ENCODE data around the gene KIAA1191.

KIAA1191 gene

DNA sequence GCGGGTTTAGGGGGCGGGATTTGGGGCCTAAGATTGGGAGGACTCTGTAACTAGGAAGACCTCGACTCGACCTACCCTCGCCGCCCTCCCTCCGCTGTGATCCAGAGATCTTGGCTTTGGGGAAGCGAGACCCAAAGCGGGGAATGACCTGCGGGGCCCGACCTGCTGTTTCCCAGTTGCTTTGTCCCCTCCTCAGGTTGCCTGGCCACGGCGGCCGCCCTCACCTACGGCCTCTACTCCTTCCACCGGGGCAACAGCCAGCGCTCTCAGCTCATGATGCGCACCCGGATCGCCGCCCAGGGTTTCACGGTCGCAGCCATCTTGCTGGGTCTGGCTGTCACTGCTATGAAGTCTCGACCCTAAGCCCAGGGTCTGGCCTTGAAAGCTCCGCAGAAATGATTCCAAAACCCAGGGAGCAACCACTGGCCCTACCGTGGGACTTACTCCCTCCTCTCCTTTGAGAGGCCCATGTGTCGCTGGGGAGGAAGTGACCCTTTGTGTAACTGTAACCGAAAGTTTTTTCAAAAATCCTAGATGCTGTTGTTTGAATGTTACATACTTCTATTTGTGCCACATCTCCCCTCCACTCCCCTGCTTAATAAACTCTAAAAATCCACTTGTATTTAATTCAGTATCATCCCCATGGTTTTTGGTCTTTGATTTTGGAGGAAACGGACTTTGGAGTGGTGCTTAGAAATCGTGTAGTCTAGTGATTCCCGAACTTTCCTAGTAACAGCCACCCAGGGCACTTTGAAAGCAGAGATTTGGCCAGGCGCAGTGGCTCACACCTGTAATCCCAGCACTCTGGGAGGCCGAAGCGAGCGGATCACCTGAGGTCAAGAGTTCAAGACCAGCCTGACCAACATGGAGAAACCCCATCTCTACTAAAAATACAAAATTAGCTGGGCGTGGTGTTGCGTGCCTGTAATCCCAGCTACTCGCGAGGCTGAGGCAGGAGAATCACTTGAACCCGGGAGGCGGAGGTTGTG lies 27.9 kb upstream of the KIAA1191 start:
- peak overlapping the region; percentile 99 for H3K4me3 ChIP-seq (ENCODE audit: low read depth, low read length)

DNA sequence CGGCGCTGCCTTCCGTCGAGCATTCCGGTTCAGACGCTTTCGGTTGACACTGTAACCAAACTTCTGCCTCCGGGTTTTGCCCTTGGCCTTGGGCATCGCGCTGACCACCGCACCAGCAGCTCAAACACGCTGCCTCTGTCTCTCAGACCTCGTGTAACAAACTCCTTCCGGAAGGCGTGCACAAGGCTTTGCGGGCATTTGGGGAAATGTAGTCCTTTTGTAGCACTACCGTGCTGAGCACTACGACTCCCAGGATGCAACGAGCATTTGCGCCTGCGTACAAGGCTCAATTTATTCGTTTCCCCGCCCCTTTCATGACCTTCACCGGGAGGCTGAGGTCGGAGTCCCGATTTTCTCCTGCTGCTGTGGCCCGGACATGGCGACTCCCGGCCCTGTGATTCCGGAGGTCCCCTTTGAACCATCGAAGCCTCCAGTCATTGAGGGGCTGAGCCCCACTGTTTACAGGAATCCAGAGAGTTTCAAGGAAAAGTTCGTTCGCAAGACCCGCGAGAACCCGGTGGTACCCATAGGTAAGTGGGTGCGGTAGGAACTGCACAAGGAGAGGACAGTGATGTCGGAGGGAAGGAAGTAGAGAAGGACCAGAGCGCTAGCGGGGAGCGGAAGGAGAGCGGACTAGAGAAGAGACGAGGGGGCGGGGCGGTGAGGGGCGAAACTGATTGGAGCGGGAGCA lies 27.0 kb upstream of the KIAA1191 start, which contains the start of the genes HIGD2A and NOP16:
HIGD2A (plus strand) TSS at position 308 of the 691 bp plus-strand sequence; CDS start at position 377, 69 bp downstream.
NOP16 (minus strand) TSS at position 155 of the 691 bp plus-strand sequence; CDS start at position 96, 59 bp downstream.
- H3K4me3 ChIP-seq (ENCODE audit: low read depth, low read length), result peak within 1 kb of the TSS; percentile 99

DNA sequence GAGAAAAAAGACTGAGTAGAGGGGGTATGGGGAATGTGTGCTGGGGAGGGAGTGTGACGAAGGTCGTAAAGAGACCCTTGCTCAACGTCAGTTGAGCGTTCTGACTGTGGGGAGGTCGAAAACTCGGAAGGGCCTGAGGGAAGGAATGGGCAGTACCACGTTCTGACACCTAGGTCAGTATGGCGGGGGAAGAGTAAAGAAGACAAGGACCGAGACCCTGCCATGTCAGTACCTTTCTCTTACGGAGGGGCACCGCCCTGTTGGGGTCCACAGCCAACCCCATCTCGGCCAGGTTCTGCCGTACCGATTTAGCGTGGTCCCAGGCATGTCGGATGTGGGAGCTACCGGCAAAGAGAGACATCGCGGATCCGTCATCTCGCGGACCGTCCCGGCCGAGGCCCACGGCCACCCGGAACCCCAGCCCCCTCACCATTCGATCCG lies 26.5 kb upstream of the KIAA1191 start:
- peak overlapping the region; percentile 99 for H3K4me3 ChIP-seq (ENCODE audit: low read depth, low read length)

DNA sequence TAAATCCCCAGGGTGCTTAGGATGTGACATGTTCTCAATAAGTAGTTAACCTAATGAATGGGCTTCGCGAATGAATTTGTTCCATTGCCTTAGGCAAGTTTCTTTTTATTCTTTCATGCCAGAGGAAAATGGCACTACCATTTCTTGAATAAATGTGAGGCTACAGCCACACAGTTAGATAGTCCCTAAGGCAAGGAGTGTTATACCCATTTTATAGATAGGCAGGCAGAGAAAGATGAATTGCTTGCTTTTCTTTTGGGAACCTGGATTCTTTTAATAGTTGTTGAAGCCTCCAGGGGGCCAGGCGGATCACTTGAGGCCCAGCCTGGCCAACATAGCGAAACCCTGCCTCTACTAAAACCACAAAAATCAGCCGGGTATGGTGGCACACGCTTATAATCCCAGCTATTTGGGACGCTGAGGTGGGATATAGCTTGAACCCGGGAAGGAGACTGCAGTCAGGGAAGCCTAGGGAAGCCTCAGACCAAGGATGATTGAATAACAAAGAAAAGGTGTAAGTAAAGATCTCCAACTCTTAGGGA lies 25.9 kb upstream of the KIAA1191 start:
- peak overlapping the region; percentile 99 for H3K4me3 ChIP-seq (ENCODE audit: low read depth, low read length)

DNA sequence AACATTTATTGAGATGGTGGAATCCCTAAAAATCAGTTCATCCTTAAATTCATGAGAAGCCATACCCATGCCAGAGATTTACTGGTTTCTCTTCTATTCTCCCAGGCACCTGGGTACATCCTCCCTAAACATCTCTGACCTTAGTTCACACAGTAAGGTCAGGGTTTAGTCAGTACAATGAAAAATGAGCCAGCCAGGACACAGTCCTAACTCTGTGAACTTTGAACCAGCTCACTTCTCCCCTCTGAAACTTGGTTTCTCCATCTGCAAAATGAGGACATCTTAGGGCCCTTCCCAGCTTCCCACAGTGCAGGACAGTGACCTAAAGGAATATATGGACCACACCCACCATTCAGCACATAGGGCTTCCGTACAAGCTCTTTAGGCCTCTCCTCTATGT lies 24.9 kb upstream of the KIAA1191 start:
- no peak overlapping the region for H3K4me3 ChIP-seq (ENCODE audit: low read depth, low read length)

DNA sequence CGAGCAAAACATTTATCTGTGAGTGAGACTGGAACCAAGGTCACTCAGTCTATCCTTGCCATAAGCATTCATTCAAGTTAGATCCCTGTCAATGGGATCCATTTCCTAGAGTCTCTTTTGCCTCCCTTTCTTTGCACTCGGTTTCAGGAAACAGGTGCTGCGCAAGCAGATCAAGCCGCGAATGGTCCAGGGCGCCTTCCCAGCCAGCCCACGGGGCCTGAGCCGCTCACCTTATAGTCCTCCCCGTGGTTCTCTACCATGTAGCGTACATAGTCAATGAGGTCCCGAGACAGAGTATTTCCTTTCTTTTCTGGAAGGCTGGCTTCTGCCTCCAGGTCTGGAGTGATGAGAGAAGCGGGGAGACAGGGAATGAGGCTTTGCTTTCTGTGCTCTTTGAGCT lies 23.4 kb upstream of the KIAA1191 start:
- H3K4me3 ChIP-seq (ENCODE audit: low read depth, low read length), result no peak overlapping the region

DNA sequence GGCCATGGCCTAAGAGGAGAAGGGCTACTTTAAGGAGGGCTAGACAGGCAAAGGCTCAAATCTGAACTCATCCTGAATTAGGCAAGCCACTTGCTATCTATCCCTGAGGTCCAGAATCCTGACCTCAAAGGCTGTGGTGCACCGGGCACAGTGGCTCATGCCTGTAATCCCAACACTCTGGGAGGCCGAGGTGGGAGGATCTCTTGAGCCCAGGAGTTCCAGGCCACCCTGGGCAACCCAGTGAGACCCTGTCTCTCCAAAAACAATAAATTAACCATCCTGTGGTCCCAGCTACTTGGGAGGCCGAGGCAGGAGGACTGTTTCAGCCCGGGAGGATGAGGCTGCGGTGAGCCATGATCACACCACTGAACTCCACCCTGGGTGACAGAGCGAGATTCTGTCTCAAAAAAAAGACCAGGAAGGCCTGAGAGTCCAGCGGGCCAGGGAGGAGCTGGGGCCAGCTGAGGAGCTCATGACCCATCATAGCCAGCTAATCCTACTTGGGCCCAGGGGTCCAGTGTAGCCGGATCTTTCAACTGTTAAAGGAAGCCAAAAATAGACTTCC lies 22.9 kb upstream of the KIAA1191 start:
- H3K4me3 ChIP-seq (ENCODE audit: low read depth, low read length), result no peak overlapping the region

DNA sequence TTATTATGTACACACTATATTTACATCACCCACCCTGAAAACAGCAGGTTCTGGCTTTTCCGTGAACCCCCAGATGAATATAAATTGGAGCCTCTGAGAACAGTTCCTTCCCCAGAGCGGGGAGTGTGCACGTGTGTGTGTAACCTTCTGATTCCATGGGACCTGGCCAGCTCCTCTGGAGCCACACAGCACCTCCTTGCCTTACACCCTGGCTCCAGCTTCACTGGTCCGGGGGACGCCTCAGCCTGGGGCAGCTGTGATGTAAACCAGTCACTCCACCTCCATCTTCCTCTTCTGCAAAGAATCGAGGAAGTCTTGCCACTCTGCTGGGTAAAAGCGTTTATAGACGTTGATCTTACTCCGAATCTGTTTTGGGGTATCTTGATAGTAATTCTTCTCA lies 22.4 kb upstream of the KIAA1191 start:
- H3K4me3 ChIP-seq (ENCODE audit: low read depth, low read length), result no peak overlapping the region

DNA sequence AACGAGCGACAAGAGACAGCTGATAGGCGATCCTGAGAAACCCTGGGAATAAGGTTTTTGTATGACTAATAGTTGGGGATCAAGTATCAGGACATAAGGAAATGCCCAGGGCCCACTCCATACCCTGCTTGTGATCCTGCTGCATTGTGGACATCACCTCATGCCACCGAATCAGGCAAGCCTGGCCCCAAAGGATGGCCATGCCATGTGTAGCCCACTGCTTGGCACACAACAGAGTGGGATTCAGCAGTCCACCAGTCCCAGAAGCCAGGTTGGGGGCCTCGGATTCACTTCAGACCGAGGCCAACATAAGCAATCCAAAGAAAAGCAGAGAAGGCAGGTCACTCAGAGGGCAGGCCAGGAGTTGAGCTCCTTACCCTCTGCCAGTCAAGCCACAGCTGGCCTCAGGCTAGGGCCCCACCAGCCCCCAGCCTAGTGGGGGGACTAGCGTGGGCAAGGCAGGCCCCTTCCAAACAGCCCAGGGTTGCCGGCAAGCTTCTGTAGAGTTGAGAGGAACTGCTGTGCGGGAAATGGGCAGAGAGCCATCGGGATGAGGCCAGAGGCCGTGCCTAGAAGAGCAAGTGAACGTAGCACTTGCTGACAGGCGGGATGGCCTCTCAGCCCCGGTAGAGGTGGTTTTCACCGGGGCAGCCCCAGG lies 21.8 kb upstream of the KIAA1191 start:
- H3K4me3 ChIP-seq (ENCODE audit: low read depth, low read length), result no peak overlapping the region

DNA sequence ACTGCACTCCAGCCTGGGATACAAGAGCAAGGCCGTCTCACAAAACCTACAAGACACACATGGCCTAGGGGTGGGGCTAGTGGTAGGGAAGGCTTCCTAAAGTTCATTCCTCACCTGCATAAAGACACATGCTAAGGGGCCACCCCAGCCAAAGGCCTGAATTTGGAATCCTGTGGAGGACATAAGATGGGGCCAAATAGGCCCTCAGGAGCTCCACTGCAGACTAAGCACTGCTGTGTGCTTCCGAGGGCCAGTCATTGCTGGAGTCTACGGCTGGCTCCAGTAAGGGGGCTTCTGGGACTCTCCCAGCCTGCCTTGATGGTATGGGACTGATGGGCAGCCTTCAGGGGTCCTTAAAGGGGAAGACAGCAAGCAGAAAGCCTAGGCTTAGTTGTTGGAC lies 21.2 kb upstream of the KIAA1191 start:
- H3K4me3 ChIP-seq (ENCODE audit: low read depth, low read length), result no peak overlapping the region

DNA sequence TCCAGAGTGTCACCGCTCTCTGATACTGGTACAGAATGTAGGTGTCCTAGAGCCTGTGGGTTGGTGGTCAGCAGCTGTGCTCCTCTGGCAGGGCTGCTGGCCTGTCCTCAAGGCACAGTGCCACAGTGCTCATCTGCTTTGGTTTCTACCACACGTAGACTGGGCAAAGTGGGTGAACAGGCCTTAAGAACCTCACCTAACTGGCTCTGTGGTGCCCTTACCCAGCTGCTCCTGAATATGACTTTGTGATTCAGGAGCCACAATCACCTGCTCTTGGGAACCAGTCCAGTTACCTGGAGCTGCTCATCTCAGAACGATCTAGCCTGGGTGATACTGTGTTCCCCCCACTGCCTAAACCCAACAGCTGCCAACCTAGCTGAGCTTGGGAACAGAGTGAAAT lies 20.4 kb upstream of the KIAA1191 start:
- no peak overlapping the region for H3K4me3 ChIP-seq (ENCODE audit: low read depth, low read length)

DNA sequence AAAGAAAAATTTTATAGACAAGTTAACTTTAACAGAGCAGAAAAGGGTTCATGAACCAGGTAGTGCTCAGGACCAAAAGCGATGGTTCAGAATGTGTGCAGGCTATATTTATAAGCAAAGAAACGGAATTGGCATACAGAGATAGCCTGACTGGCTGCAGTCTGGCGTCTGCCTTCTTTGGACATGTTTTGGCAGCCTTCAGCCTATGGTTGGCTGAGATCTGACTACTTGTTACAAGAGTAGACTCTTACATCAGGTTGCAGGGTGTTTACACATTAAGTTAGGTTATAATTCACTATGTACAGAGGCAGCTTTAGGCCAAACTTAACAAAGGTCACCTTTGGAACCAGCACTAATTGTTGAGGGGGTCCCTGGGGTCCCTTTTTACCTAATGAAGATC lies 19.9 kb upstream of the KIAA1191 start:
- H3K4me3 ChIP-seq (ENCODE audit: low read depth, low read length), result no peak overlapping the region

DNA sequence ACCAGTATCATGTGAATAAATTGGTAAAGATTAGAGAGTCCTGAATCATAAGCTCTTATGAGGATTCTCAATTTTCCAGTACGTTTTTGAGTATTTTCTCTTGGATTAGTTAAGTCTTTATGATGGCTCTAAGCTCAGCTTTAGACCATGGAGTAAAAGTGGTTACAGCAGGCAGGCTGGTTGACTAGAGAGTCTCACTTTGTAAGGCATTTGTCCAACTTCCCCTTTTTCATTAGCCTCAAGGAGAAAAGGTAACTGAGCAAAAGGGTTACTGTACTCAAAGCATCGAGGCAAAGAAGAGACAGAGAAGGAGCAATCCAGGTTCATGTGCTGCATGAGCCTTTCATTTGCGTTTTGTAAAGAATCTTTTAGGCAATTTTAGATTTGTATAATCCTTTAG lies 18.3 kb upstream of the KIAA1191 start:
- H3K4me3 ChIP-seq (ENCODE audit: low read depth, low read length), result no peak overlapping the region

DNA sequence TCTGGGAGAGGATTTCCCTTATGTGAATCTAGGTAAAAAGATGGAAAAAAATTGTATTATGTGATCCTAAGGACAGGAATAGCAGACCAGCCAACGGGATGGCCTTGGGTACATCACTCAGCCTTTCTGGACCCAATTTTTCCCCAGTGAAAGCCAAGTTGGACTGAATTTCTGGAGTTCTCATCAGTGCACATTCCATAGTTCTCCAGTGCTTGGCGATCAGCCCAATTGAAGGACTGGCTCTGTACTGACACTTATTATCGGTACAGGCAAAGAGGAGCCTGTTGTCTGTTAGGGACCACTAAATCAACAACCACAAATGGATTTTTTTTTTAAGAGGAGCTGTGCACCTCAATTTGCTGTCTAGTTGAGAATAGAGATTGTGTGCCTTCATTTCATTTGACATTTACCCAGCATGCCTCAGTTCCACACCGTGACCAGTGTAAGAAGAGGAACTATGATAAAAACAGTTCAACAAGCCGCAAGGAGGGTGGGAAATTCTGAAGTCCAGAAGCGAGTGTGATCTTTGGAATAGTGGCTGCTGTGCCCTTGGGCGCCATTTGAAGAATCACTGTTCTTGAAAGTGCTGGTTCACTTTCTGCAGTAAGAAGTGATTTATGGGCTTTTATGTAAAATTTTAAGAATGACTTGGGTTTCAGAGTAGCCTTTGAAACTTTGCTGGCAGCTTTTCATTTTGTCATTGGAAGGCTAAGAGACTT lies 11.7 kb upstream of the KIAA1191 start:
- H3K4me3 ChIP-seq (ENCODE audit: low read depth, low read length), result no peak overlapping the region

DNA sequence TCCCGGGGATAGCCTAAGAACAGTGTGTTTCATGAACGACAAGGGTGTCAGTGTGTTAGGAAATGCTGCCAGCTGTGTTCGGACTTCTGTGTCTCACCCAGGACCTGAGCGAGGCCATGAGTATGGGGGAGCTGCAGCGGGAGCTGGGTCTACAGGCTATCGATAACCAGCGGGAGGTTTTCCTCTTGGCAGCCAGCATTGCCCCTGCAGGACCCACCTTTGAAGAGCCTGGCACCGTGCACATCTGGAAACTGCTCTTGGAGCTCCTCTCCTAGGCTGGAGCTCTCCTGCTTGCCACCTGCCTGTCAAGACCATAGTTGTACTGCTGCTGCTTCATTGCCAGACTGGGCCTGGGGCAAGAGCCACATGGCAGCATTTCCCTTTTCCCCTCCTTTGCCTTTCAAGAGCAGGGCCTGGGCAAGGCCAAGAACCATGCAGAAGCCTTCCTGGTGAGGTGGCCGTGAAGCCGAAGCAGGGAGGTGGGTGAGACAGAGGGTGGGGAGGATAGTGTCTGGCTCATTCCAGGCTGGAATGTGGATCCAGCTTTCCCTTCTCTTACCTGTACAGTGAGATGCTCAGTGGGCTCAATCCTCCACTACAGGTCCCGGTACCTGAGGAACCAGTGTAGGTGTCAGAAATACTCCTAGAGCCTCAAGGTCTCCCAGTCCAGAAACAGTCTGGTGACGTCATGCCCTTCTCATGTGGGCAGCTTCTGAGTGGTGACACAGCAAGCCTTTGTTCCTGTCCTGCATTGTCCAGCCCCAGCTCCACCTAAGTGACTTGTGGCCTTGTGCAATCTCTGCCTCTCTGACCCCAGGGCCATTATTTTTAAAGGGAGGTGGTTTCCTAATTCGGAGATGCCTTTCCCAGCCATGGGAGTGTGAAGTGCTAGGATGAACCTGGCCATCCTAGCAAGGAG lies 10.3 kb upstream of the KIAA1191 start:
- H3K4me3 ChIP-seq (ENCODE audit: low read depth, low read length), result no peak overlapping the region

DNA sequence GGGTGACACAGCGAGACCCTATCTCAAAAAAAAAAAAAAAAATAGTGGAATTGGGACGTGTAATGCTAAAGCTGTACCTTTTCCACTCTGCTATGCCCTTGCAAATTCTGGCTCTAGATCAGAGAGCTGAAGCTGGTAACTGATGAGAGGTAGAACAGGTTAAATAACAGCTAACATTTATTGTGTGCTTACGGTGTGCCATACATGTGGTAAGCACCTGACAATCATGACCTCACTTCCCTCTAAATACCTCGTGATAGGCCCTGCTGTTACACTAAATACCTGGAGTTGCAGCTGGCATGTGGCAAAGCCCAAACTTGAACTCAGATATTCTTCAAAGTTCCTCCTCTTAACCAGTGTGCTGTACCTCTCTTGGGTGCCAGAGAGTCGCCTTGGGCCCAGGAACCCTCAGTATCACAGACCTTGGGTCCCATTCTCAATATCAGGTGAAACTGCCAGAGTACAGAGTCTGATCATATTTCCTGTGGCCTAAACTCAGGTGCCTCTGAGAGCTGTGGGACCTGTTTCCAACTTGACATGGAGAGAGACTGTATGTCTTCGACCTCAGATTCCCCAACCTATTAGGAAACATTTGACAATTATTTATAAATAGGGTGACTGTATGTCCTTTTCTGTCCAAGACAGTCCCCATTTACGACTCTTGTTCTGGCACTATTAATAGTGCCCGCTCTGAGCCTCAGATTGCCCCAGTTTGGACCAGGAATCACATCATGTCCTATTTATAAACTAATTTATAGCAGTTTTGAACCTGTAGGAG lies 8.6 kb upstream of the KIAA1191 start:
- no peak overlapping the region for H3K4me3 ChIP-seq (ENCODE audit: low read depth, low read length)

DNA sequence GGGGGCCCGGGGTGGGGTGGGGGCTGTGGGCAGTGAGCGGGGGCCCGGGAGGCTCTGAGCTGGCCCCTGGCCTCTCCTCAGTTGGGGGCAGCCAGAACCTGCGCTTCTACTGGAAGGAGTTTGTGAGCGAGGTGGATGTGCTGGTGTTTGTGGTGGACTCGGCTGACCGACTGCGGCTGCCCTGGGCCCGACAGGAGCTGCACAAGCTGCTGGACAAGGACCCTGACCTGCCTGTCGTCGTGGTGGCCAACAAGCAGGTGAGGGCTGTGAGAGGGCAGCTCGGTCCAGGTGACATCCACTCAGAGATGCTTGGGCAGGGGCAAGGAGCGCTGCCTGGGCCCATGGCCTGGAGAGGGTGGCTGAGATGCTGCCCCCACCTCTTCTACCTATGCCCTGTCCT lies 7.2 kb upstream of the KIAA1191 start:
- H3K4me3 ChIP-seq (ENCODE audit: low read depth, low read length), result no peak overlapping the region

DNA sequence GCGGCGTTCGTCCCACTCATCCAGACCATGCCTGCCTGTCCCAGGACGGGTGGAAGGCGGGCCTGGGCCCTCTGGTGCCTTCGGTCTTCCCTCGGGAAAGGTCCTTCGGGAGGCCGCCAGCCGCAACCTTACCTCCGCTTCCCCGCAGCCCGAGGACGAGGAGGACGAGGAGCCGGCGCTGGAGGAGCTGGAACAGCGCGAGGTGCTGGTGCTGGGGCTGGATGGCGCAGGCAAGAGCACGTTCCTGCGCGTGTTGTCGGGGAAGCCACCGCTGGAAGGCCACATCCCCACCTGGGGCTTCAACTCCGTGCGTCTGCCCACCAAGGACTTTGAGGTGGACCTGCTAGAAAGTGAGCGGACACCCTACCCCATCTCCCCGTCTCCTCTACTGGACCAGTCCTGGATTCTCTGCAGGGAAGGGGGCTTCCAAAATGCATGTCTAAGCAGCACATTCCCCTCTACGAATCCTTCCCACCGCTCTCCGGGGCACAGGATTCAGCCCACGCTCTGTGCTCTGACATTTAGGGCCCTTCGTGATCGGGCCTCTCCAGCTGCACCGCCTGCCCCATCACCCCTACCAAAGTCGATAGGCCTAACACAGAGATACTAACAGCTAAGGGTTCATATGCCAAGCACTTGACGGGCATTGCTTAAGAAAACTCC lies 4.8 kb upstream of the KIAA1191 start:
- H3K4me3 ChIP-seq (ENCODE audit: low read depth, low read length), result peak overlapping the region; percentile 65
